ENCODE measurements around the gene DCP2. TPM values are rescaled to one million over a fixed set of nuclear protein-coding genes. Genes with fewer than 3 reads are reported as not detected.
"Not testable (repeated sequence)": the region's sequence is repeated elsewhere in the genome, so short reads cannot be mapped to it uniquely, and the experiment has no call there.

The DCP2 gene
- total RNA-seq: 30.7 and 30.9 TPM in 2 replicates

DNA sequence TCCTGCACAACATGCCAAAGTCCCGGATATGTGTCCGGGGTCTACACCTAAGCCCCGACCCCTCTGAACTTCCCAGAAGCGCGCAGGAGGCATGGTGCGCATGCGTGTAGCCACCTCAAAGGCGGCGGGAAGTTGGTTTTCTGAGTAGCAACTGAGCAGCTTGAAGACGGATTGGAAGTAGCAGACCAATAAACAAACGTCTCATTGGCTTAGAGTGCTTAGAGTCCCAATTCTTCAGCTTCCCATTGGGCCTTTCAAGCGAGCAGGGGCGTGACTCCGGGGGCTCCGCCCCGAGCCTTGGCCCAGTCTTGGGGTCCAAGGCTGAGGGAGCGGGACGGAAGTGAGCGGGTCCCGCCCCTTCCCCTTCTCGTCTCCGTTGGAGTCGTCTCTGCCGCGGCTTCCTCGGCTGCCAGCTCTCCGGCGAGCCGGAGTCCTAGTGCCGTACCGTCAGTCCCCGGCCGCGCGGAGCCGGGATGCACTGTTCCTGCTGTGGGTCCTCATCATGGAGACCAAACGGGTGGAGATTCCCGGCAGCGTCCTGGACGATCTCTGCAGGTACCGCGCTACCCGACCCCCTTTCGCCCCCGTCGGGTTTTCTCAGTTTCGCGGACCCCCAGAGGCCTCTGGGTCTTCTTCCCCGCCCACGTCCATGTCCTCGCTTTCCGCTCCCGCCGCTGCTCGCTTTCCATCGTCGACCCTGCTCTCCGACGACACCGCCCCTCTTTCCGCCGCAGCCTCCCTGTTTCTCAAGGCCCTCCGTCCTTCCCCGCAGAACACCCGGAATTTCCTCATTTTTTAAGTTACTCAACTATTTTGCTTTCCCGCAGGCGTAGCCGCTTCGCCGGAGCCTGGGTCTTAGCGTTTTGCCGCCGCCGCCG lies at the start of gene DCP2:
TSS of gene DCP2 (plus strand) at position 367 of the 878 bp plus-strand sequence. CDS start at position 503, 136 bp downstream.
- peak; percentile 95 to 99 for DNase-seq (ENCODE audit: low read depth in 2 of 2)

DNA sequence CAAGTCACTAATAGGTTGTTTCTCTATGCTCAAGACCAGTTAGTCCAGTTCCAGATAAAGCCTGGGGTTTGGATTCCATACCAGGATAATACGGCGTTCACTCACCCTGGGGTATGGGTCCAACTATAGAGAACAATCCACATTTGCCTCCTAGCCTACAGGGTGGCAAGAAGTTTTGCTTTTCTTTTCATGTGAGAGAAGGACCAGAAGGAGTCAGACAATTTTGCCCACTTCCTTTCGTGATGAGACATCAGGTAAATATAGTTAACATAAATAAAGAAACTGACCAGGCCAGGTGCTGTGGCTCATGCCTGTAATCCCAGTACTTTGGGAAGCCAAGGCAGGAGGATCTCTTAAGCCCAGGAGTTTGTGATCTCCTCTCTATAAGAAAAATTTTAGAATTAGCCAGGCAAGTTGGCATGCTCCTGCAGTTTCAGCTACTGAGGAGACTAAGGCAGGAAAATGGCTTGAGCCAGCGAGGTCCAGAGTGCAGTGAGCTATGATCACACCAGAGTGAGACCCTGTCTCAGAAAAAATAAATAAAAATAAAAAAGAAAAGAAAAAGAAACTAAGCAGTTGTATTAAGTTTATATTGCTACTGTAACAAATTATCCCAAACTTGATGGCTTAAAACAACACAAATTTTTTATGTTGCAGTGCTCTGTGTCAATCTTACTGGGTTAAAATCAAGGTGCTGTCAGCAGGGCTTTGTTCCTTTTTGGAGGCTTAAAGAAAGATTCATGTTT lies 47.1 kb upstream of the DCP2 start:
- no peak for DNase-seq (ENCODE audit: low read depth in 2 of 2)

DNA sequence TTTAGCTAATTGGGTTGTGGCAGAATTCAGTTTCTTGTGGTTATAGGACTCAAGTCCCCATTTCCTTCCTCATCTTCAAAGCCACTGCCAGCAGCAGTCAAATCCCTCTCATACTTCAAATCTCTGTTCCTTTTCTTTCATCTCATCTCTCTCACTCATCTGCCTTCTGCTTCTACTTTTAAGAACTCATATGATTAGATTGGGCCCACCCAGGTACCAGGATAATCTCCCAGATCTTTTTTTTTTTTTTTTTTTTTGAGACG lies 46.6 kb upstream of the DCP2 start:
- no peak for DNase-seq (ENCODE audit: low read depth in 2 of 2)

DNA sequence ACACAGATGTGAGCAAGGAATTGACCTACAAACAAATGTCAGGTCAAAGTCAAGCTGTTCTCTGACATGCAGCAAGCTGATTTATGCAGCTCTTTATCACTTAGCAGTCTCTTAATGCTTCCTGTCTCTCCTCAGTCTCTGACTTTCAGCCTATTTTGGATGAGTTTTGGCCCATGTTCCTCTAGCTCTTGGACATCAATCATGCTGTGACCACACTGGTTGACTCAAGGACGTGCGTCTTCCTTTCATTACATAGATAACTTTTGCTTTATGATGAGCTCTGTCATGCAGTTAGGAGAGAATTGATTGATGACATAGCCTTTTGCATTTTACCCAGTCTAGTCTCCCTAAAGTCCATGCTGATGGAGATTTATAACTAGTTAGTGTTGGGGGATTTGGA lies 45.1 kb upstream of the DCP2 start:
- DNase-seq (ENCODE audit: low read depth in 2 of 2): no peak

DNA sequence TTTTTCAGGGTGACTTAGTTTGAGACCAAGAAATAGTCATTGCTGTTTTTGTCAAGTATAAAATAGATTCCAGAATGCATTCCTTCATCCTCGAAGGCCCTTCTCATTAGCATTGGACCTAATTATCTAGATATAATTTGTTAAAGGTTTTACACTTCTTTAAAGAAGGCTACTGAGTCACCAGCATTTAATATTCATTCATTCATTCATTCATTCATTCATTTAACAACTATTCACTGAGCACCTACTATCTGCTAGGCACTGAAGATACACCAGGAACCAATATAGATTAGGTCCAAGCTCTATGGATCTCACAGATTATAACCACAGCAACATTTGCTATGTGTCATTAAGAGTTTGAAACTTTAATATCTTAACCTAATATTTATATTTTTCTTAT lies 43.5 kb upstream of the DCP2 start:
- no peak for DNase-seq (ENCODE audit: low read depth in 2 of 2)

DNA sequence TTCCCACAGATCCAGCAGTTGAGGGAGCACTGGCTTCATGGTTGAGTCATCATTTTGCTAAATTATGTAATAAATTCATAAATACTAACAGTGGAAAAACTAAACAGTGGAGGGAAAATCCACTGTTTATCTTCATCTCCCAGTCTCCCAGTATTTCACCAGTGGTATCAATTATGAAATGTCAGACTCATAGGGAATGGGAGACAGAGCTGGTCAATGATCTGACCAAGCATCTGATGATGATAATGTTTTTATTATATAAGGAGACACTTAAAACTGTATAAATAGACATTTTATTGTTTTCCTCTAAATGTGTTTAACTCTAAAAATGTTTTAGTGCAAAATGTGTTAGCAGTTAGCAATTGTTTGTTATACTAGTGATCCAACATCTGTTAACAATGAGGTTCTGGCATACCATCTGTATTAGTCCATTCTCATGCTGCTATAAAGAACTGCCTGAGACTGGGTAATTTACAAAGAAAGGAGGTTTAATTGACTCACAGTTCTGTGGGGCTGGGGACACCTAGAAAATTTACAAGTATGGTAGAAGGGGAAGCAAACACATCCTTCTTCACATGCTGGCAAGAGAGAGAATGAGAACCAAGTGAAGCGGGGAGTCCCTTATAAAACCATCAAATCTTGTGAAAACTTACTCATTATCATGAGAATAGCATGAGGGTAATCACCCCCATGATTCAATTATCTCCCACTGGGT lies 42.8 kb upstream of the DCP2 start:
- no peak for DNase-seq (ENCODE audit: low read depth in 2 of 2)

DNA sequence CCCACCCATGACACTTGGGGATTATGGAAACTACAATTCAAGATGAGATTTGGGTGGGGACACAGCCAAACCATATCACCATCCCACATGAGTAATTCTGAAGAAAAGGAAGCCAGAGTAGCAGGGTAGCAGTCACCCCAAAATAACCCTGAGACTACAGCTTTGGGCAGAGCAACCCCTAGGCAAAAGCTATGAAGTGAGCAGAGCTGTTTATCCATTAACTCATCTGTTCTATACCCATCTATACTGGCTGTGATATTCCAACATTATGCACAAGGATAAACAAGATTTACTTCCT lies 42.3 kb upstream of the DCP2 start:
- DNase-seq (ENCODE audit: low read depth in 2 of 2): no peak

DNA sequence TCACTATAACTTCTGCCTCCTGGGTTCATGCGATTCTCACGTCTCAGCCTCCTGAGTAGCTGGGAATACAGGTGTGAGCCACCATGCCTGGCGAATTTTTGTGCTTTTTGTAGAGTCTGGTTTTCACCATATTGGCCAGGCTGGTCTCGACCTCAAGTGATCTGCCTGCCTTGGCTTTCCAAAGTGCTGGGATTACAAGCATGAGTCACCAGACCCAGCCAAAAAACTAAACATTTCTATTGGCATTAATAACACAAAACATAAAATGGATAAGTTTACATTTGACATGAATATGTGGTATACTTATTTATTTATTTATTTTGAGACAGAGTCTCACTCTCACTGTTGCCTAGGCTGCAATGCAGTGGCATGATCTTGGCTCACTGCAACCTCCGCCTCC lies 40.9 kb upstream of the DCP2 start:
- no peak for DNase-seq (ENCODE audit: low read depth in 2 of 2)

DNA sequence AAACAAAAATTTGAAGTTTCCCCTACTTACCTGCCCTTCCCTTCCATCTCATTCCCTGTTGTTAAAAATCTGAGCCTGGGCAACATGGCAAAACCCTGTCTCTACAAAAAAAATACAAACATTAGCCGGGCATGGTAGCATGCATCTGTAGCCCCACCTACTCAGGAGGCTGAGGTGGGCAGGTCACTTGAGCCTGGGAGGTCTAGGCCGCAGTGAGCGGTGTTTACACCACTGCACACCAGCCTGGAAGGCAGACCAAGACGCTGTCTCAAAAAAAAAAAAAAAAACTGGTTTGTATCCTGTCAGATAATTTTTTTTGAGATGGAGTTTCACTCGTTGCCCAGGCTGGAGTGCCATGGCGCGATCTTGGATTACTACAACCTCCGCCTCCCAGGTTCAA lies 38.3 kb upstream of the DCP2 start:
- DNase-seq (ENCODE audit: low read depth in 2 of 2): no peak

DNA sequence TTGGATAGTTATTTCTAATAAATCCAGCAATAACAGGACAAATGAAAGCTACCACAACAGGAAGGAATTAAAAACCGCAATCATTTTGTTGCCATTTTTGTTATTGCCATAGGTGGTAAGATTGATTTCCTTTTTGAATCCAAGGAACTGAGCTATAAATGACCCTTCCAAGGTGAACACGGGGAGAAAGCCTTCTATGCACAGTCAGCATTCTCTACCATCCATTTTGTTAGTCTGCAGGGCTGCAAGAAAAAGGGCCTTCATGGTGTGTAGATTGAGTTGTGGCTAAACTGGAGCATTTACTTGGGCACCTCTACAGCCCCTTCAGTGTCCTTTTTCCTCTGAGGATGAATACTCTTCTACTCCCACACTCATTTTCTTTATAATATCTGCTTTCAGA lies 35.9 kb upstream of the DCP2 start:
- no peak for DNase-seq (ENCODE audit: low read depth in 2 of 2)

DNA sequence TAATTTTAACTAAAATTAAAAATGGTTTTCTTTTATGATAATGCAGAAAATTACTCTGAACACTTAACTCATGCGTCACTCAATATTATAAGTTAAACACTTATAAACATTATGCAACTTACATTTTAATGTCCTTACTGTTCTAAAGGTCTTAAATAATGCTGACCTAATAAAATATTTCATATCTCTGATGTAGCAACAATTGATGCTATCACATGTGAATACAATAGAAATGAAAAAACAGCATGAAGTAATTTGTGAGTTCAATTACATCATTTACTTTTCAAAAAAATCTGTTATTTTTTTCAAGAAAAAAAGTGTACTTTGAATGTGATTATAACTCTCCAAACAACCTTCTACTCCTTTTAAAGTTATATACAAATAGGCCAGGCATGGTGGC lies 28.1 kb upstream of the DCP2 start:
- no peak for DNase-seq (ENCODE audit: low read depth in 2 of 2)

DNA sequence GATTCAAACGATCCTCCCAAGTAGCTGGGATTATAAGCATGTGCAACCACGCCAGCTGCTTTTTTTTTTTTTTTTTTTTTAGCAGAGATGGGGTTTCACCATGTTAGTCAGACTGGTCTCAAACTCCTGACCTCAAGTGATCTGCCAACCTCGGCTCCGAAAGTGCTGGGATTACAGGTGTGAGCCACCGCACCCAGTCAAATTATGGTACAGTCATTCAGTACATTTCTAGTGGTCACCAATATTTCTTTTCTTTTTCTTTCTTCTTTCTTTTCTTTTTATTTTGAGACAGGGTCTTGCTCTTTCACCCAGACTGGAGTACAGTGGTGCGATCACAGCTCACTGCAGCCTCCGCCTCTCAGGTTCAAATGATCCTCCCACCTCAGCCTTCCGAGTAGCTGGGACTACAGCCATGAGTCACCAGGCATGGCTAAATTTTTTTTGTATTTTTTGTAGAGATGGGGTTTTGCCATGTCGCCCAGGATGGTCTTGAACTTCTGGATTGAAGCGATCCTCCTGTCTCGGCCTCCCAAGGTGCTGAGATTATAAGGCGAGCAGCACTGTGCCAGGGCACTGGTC lies 25.4 kb upstream of the DCP2 start:
- no peak for DNase-seq (ENCODE audit: low read depth in 2 of 2)

DNA sequence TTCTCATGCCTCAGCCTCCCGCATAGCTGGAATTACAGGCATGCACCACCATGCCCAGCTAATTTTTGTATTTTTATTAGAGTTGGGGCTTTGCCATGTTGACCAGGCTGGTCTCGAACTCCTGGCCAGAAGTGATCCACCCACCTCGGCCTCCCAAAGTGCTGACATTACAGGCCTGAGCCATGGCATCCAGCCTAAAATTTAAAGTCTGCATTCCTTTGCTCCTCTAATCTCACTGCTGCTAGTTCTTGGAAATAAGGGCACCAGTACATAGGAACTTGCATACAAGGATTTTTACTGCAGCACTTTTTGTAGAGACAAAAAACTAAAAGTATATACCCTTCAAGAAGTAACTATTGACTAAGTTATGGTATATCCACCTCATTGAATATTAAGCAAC lies 20.0 kb upstream of the DCP2 start:
- no peak for DNase-seq (ENCODE audit: low read depth in 2 of 2)

DNA sequence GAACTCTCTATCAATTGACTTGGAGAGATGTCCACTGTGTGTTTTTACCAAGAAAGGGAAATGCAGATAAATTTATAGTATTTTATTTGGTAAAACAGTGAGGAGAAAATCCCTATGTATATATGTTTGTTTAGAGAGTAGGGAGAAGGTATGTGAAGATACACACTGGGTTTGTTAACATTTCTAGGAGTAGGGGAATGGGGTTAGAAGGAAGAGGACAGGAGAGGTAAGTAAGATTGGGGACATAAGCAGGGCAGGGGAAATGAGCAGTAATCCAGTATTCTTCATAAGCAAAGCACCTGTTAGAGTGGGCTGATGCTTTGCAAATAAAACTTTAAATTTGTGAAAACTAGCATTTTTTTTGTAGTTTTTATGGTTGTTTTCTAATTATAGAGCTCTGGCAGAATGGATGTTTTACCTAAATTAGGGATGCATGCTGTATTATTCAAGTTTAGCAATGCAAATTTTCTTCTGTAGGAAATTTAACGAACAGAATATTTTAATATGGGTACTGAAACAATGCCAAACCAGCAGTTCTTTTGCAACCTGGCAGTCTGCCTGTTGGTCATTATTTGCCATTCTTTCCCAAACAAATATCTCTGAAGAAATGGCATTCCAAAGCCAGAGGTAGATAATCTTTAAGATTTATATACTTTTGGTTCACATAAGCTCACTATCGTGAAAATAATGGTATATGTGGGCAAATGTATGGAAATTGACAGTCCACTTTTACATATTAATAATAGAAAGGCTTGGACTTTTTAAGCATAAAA lies 19.4 kb upstream of the DCP2 start:
- DNase-seq (ENCODE audit: low read depth in 2 of 2): no peak

DNA sequence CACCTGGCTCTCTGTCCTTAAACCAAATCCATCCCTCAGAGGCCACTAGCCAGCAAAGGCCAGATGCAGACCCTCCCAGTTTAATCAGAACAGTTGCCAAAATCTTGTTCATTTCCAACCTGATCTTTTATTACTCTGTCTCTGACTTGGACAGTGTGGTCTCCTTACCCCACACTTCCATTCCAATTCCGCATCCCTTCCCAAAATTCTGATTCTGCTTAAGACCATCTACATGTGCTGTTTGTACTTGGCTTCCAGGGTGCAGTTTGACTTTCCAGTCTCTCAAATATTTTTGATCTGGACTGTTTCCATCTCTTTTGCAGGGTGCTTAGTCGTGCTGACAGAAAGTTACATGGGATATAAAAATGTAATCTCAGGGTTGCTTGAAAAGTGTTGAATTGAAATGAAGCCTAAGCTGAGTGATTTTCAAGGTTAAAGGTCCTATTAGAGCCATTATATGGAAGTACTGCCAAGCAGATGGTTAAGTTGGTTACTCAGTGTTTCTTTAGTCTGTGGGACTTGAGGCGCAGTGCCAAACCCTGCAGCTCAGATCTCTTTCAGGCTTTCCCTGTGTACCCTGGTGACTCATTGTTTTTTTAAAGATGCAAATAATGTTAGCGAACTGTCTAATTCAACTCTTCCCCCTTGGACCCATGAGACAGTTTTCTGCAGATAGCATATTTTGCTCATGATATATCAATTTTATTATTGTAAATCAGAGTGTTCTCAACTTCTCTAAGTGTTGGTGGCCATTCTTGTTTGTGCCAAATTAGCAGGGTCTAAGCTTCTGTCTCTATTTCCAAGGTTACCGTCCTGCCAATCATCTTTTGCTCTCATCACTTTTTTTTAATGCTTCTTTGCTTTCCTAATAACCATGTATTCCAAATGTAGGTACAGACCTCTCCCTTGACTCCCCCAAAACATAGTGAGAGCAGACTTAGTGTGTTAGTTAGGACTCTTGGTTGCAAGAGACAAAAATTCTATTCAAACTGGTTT lies 18.2 kb upstream of the DCP2 start:
- DNase-seq (ENCODE audit: low read depth in 2 of 2): peak in 1 of 2 donors; percentile 92

DNA sequence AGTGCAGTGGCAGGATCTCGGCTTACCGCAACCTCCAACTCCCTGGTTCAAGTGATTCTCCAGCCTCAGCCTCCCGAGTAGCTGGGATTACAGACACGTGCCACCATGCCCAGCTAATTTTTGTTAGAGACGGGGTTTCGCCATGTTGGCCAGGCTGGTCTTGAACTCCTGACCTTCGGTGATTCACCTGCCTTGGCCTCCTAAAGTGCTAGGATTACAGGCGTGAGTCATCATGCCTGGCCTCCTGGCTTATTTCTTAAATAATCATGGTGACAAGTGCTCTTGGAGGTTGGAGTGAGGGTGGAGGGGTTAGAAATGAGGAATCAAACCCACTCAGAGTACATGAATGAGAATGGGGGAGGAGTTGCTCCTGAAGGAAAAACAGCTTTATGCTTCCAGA lies 16.7 kb upstream of the DCP2 start:
- peak in 1 of 2 donors; percentile 47 for DNase-seq (ENCODE audit: low read depth in 2 of 2)

DNA sequence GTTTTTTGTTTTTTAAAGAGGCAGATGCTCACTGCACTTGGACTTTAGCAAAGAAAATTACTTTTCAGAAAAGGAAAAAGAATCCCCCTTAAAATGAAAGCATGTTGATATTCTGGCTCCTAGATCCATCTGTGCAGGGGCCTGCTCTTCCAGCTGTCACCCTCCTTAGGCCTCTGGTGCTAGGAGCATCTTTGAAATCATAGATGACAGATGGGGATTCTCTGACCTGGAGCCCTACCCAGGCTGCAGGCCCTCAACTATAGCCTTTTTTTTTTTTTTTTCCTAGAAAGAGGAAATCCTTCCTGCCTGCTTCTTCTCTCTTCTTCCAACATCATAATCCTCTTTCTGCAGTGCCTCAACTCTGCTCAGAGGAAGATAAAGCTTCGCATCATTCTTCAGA lies 16.3 kb upstream of the DCP2 start:
- no peak for DNase-seq (ENCODE audit: low read depth in 2 of 2)

DNA sequence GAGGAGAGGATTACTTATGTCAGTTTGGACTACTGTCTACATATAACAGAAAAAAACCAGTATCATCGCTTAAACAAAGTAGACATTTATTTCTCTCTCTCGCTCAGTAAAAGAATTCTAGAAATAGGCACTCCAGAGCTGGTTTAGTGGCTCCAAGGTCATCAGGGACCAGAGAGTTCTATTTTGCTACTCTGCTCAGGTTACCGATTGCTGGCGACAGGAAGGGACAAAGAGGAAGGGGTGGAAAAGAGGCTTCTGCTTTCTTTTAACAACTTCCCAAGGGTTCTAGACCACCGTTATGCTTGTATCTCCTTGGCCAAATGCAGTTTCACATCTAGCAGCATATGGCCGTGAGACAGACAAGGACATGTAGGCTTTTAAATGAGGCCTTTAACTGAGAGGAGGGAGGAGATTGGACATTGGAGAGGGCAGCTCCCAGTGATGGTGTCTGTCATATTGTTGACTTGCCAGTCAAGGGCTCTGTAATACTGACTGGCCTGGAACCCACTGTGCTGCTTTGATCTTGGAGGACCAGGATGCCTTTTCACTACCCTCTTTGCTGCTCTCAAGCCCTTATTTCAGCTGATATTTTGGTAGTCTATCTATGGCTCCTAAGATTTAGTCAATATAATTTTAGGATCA lies 15.6 kb upstream of the DCP2 start:
- DNase-seq (ENCODE audit: low read depth in 2 of 2): no peak

DNA sequence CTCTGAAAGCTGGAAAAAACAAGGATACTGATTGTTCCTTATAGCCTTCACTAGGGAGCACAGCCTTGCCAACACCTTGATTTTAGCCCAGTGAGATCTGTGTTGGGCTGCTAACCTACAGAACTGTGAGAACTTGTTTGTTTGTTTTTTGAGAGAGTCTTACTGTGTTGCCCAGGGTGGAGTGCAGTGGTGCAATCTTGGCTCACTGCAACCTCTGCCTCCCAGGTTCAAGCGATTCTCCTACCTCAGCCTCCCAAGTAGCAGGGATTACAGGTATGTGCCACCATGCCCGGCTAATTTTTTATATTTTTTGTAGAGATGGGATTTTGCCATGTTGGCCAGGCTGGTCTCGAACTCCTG lies 13.2 kb upstream of the DCP2 start:
- not testable (repeated sequence) for DNase-seq (ENCODE audit: low read depth in 2 of 2)

DNA sequence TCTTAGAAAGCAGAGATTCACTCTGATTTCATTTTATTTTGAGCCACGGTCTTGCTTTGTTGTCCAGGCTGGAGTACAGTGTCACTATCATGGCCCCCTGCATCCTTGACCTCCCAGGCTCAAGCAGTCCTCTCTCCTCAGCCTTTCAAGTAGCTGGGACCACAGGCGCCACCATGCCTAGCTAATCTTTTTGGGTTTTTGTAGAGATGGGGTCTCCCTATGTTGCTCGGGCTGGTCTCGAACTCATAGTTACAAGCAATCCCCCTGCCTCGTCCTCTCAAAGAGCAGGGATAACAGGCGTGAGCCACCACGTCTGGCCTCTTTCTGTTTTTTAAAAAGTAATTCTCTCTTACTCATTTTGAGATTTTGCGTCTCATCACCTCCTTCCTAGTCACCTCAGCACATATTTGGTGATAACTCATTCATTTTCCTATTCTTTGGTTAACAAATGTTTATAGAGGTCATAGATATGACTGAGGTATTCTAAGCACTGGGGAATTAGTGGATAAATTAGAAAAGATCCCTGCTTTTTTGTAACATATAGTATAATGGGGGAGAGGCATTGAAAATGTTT lies 10.8 kb upstream of the DCP2 start:
- no peak for DNase-seq (ENCODE audit: low read depth in 2 of 2)

Measured in dermis microvascular lymphatic vessel endothelial cell (primary cell).